Panc1 (cell line): ENCODE data around the gene NR2C1.

Source experiments
- CTCF ChIP-seq: fragments of 450-650 bp; IDR thresholded peaks from 2 replicates; pipeline ENCODE4 v1.5.1; 2017; ENCODE audit warnings: mild to moderate bottlenecking
- REST ChIP-seq, 2 experiments: IDR thresholded peaks; 2 replicates each; pipeline ENCODE4 v1.6.1; 2011 to 2012; ENCODE audit warnings: low read depth in 2 of 2, control low read depth in 1 of 2, low read length in 1 of 2, mild to moderate bottlenecking in 1 of 2, moderate library complexity in 1 of 2; ENCODE audit not compliant: insufficient read depth in 1 of 2

DNA sequence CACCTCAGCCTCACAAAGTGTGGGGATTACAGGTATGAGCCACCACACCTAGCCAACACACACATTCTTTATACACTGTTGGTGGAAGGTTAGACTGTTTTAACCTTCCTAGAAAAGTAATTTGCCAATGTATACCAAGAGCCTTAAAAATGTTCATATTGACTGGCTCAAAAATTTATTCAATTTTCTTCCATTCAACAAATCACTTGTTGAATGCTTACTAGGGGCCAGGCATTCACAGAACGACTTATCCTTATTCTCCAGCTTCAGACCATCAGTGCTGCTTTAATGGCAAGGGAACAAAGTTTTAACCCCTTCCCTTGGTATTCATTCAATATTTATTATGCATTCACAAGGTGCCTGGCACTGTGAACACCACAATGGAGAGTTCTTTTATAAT is 3.0 kb downstream of the NR2C1 start:
- TF ChIP-seq REST (IDR thresholded peaks at IDR 0.05; ENCODE audit: insufficient read depth in 1 of 2, low read depth in 2 of 2, low read length in 1 of 2) (no peak), CTCF (no peak)
